PC-9 (cell line): ENCODE measurements around the gene AMPD2. TPM values are rescaled to one million over a fixed set of nuclear protein-coding genes. Genes with fewer than 3 reads are reported as not detected.

ENCODE experiments used
- BruUV-seq: library from RNA; stranded (reverse); fragments of 400-500 nt; replicated peaks from 2 replicates; lab custom pipeline; 2021; lab: Mats Ljungman, UMichigan
- CTCF ChIA-PET: fragments of 300-600 bp; sonication (Branson Sonifier 250); formaldehyde crosslinking; loops from one replicate; lab custom pipeline; 2022; ENCODE audit warnings: antibody characterized with exemption; lab: Charles Lee
- POLR2A ChIA-PET: fragments of 300-600 bp; sonication (Branson Sonifier 250); formaldehyde crosslinking; loops from one replicate; lab custom pipeline; 2022; ENCODE audit warnings: antibody characterized with exemption; ENCODE audit not compliant: unreplicated experiment; lab: Charles Lee
- DNase-seq, 2 experiments: peaks; one replicate each; pipeline versions ENCODE4 v3.0.0 to v3.0.0-alpha.2; 2015 to 2022; ENCODE audit warnings: mixed read lengths in 1 of 2
- H2AFZ ChIP-seq: fragments of 200-600 bp; sonication (generic); 2 replicates; pipeline ENCODE4 v1.8.1; 2017; ENCODE audit warnings: antibody characterized with exemption
- H3F3A ChIP-seq: fragments of 200-600 bp; sonication (generic); 2 replicates; pipeline ENCODE4 v1.8.1; 2017; ENCODE audit warnings: antibody characterized with exemption, mild to moderate bottlenecking, low read depth; ENCODE audit not compliant: insufficient read depth
- H3K27ac ChIP-seq: fragments of 200-600 bp; sonication (generic); 2 replicates; pipeline ENCODE4 v1.6.1; 2016; ENCODE audit warnings: mixed run types
- H3K27me3 ChIP-seq: fragments of 200-600 bp; sonication (generic); 2 replicates; pipeline ENCODE4 v1.6.1; 2016; ENCODE audit warnings: low read depth, mixed run types; ENCODE audit not compliant: insufficient read depth
- H3K36me3 ChIP-seq: fragments of 200-600 bp; sonication (generic); 2 replicates; pipeline ENCODE4 v1.6.1; 2016; ENCODE audit warnings: low read depth, mixed run types
- H3K4me1 ChIP-seq: fragments of 200-600 bp; sonication (generic); replicated peaks from 2 replicates; pipeline ENCODE4 v1.6.1; 2016; ENCODE audit warnings: mixed run types; ENCODE audit not compliant: insufficient read depth
- H3K4me2 ChIP-seq: fragments of 200-600 bp; sonication (generic); 2 replicates; pipeline ENCODE4 v1.6.1; 2017; ENCODE audit warnings: mixed run types
- H3K4me3 ChIP-seq: fragments of 200-600 bp; sonication (generic); 2 replicates; pipeline ENCODE4 v1.6.1; 2016; ENCODE audit warnings: mixed run types
- H3K79me2 ChIP-seq: fragments of 200-600 bp; sonication (generic); 2 replicates; pipeline ENCODE4 v1.6.1; 2017; ENCODE audit warnings: low read depth, mixed run types
- H3K9me2 ChIP-seq: fragments of 200-600 bp; sonication (generic); 2 replicates; pipeline ENCODE4 v1.8.1; 2017; ENCODE audit warnings: mild to moderate bottlenecking; ENCODE audit not compliant: insufficient read depth
- H3K9me3 ChIP-seq: fragments of 200-600 bp; sonication (generic); 2 replicates; pipeline ENCODE4 v1.8.1; 2016; ENCODE audit warnings: low read depth; ENCODE audit not compliant: insufficient read depth
- H4K20me1 ChIP-seq: fragments of 200-600 bp; sonication (generic); 2 replicates; pipeline ENCODE4 v1.8.1; 2017; ENCODE audit not compliant: insufficient read depth
- CTCF ChIP-seq: fragments of 200-600 bp; sonication (generic); conservative IDR thresholded peaks from 2 replicates; pipeline ENCODE4 v1.6.1; 2017; ENCODE audit warnings: mixed run types, antibody characterized with exemption, mild to moderate bottlenecking, moderate library complexity
- EZH2 ChIP-seq: fragments of 200-600 bp; sonication (generic); IDR thresholded peaks from 2 replicates; pipeline ENCODE4 v1.8.0; 2017; ENCODE audit warnings: antibody characterized with exemption, low read depth
- intact Hi-C: fragments of 100-400 bp; cut with micrococcal nuclease; formaldehyde crosslinking; loops from one replicate; pipeline ENCODE4 v1.10.0; 2022; ENCODE audit not compliant: unreplicated experiment
- total RNA-seq: library from RNA; stranded (reverse); gene quantifications from 2 replicates; pipeline ENCODE4 v1.2.3, GENCODE V29; 2021

AMPD2 gene
- total RNA-seq, 1 experiment from 2014 or later = 66.7 TPM

- intact Hi-C loops = no loop called here
- Histone ChIP-seq H3K36me3 (peaks cover 30% of the 10 kb centered on the region), H2AFZ (no peak overlapping the region), H3K4me2 (no peak overlapping the region), H3F3A (peaks cover 6% of the 10 kb centered on the region; the same call in 1 of the 2 replicates), H3K27me3 (no peaks in the 10 kb centered on the region), H3K9me2 (no peaks in the 10 kb centered on the region), H3K27ac (no peak overlapping the region), H3K4me1 (peaks cover 5% of the 10 kb centered on the region), H3K79me2 (peaks cover 28% of the 10 kb centered on the region), H3K9me3 (no peaks in the 10 kb centered on the region), H4K20me1 (peaks cover 25% of the 10 kb centered on the region), H3K4me3 (no peak overlapping the region)
- BruUV-seq = no TSS peak
- no peak for TF ChIP-seq EZH2
- TF ChIP-seq CTCF = no peak
- DNase-seq = peak in 1 of 2 experiments; percentile 20
- CTCF ChIA-PET = no interaction called here
- POLR2A ChIA-PET = no interaction called here
Observed at GRCh38 chr1:109626682-109627408, 7.2 kb downstream of the AMPD2 start.

GRCh38 chr1:109627692-109628399 is 8.2 kb downstream of the AMPD2 start:
- POLR2A ChIA-PET = no interaction called here
- Histone ChIP-seq H3K27ac (no peak overlapping the region), H3K4me2 (no peak overlapping the region), H2AFZ (no peak overlapping the region), H3K4me3 (no peak overlapping the region), H3K9me2 (no peaks in the 10 kb centered on the region), H3F3A (peaks cover 6% of the 10 kb centered on the region; the same call in 1 of the 2 replicates), H3K36me3 (peaks cover 30% of the 10 kb centered on the region), H3K79me2 (peaks cover 18% of the 10 kb centered on the region), H3K9me3 (no peaks in the 10 kb centered on the region), H4K20me1 (peaks cover 15% of the 10 kb centered on the region), H3K27me3 (no peaks in the 10 kb centered on the region), H3K4me1 (no peaks in the 10 kb centered on the region)
- CTCF ChIA-PET = no interaction called here
- DNase-seq = peak in 1 of 2 experiments; percentile 5
- BruUV-seq = no TSS peak
- no peak for TF ChIP-seq EZH2
- TF ChIP-seq CTCF = no peak
- intact Hi-C loops = no loop called here

GRCh38 chr1:109628540-109629321 is 9.1 kb downstream of the AMPD2 start:
- no peak overlapping the region for H3K27ac ChIP-seq
- H3K79me2 ChIP-seq = peaks cover 10% of the 10 kb centered on the region
- H3K4me3 ChIP-seq = no peak overlapping the region
- H3K9me3 ChIP-seq = no peaks in the 10 kb centered on the region
- POLR2A ChIA-PET = no interaction called here
- no peak overlapping the region for H2AFZ ChIP-seq
- peaks cover 7% of the 10 kb centered on the region for H4K20me1 ChIP-seq
- H3K36me3 ChIP-seq = peaks cover 30% of the 10 kb centered on the region
- peaks cover 6% of the 10 kb centered on the region; the same call in 1 of the 2 replicates for H3F3A ChIP-seq
- no TSS peak for BruUV-seq
- DNase-seq = peak in 1 of 2 experiments; percentile 36
- H3K4me1 ChIP-seq = no peaks in the 10 kb centered on the region
- CTCF ChIA-PET = no interaction called here
- no peaks in the 10 kb centered on the region for H3K27me3 ChIP-seq
- TF ChIP-seq EZH2 (no peak), CTCF (no peak)
- H3K9me2 ChIP-seq = no peaks in the 10 kb centered on the region
- H3K4me2 ChIP-seq = no peak overlapping the region
- intact Hi-C loops = no loop called here
